Suprapubic skin (tissue), 4 donors: Measurements from ENCODE around the gene FRY. TPM values are rescaled to one million over a fixed set of nuclear protein-coding genes. Genes with fewer than 3 reads are reported as not detected.

Experiments used
- DNase-seq, 2 donors: peaks; one replicate each; pipeline ENCODE4 v3.0.0-alpha.2; 2019; ENCODE audit warnings: low spot score in 2 of 2
- H3K27ac ChIP-seq: fragments of 200-600 bp; sonication (generic); one replicate; pipeline ENCODE4 v1.5.1; 2019
- H3K27me3 ChIP-seq: fragments of 200-600 bp; sonication (generic); one replicate; pipeline ENCODE4 v1.5.1; 2019
- H3K36me3 ChIP-seq: fragments of 200-600 bp; sonication (generic); one replicate; pipeline ENCODE4 v1.5.1; 2019
- H3K4me1 ChIP-seq: fragments of 200-600 bp; sonication (generic); one replicate; pipeline ENCODE4 v1.5.1; 2019
- H3K4me3 ChIP-seq: fragments of 200-600 bp; sonication (generic); one replicate; pipeline ENCODE4 v1.5.1; 2019; ENCODE audit warnings: mild to moderate bottlenecking
- H3K9me3 ChIP-seq: fragments of 200-600 bp; sonication (generic); one replicate; pipeline ENCODE4 v1.5.1; 2019
- CTCF ChIP-seq, 2 donors: fragments of 200-600 bp in 1 of 2; fragments of 450-650 bp in 1 of 2; sonication (generic) in 1 of 2; IDR thresholded peaks; one replicate each; pipeline ENCODE4 v1.5.1; 2016 to 2019; ENCODE audit warnings: antibody characterized with exemption in 2 of 2, mild to moderate bottlenecking in 1 of 2, moderate library complexity in 1 of 2
- EP300 ChIP-seq: sonication (generic); formaldehyde crosslinking; IDR thresholded peaks from one replicate; pipeline ENCODE4 v1.6.1; 2017; ENCODE audit warnings: antibody characterized with exemption
- POLR2A ChIP-seq, 2 donors: fragments of 450-650 bp; IDR thresholded peaks; one replicate each; pipeline ENCODE4 v1.6.1; 2017; ENCODE audit warnings: antibody characterized with exemption in 2 of 2, mild to moderate bottlenecking in 2 of 2, moderate library complexity in 2 of 2
- POLR2AphosphoS5 ChIP-seq, 3 donors: sonication (generic); formaldehyde crosslinking; IDR thresholded peaks; one replicate each; pipeline ENCODE4 v1.6.1; 2017; ENCODE audit warnings: antibody characterized with exemption in 3 of 3
- WGBS: methylation state at CpG from one replicate; pipeline ENCODE4 v1.1.5; 2018; 5-methylcytosine and 5-hydroxymethylcytosine counted together
- total RNA-seq, 4 donors: library from RNA; depleted of rRNA; stranded (reverse); fragments of >200 nt; gene quantifications; one replicate each; pipeline ENCODE4 v1.1.0, GENCODE V29; 2016

The FRY gene
- total RNA-seq, 4 donors from 2014 or later: 22.5 to 39.6 (median 26.8) TPM

- Histone ChIP-seq H3K27ac (no peak overlapping the region), H3K4me1 (no peaks in the 10 kb centered on the region), H3K9me3 (no peaks in the 10 kb centered on the region), H3K36me3 (peaks cover 49% of the 10 kb centered on the region), H3K27me3 (no peaks in the 10 kb centered on the region), H3K4me3 (no peak overlapping the region)
- TF ChIP-seq EP300: no peak
- WGBS: over 99% methylated on average over 6 of the region's 6 CpGs
- no peak for DNase-seq
Observed at GRCh38 chr13:32237681-32238080, 206.1 kb downstream of the FRY start.

GRCh38 chr13:32243695-32244094 lies 212.1 kb downstream of the FRY start:
- Histone ChIP-seq H3K36me3 (peaks cover 25% of the 10 kb centered on the region), H3K27ac (no peak overlapping the region), H3K27me3 (no peaks in the 10 kb centered on the region), H3K9me3 (no peaks in the 10 kb centered on the region), H3K4me1 (no peaks in the 10 kb centered on the region), H3K4me3 (no peak overlapping the region)
- no peak for TF ChIP-seq POLR2A (IDR thresholded peaks at IDR 0.05)
- TF ChIP-seq CTCF (IDR thresholded peaks at IDR 0.05): no peak
- no peak for TF ChIP-seq POLR2AphosphoS5 (IDR thresholded peaks at IDR 0.05)
- 91% methylated on average over 5 of the region's 5 CpGs for WGBS
- no peak for DNase-seq

- Histone ChIP-seq H3K27ac (no peak overlapping the region), H3K36me3 (peaks cover 20% of the 10 kb centered on the region), H3K9me3 (no peaks in the 10 kb centered on the region), H3K4me1 (no peaks in the 10 kb centered on the region), H3K27me3 (no peaks in the 10 kb centered on the region), H3K4me3 (no peak overlapping the region)
- no peak for DNase-seq
- TF ChIP-seq EP300: no peak
- TF ChIP-seq CTCF (IDR thresholded peaks at IDR 0.05): no peak
- no peak for TF ChIP-seq POLR2A (IDR thresholded peaks at IDR 0.05)
- no peak for TF ChIP-seq POLR2AphosphoS5 (IDR thresholded peaks at IDR 0.05)
- WGBS: 75% methylated on average over 5 of the region's 5 CpGs
Observed at GRCh38 chr13:32245555-32245954, 214.0 kb downstream of the FRY start.

GRCh38 chr13:32246468-32246867 lies 214.9 kb downstream of the FRY start:
- DNase-seq: no peak
- TF ChIP-seq CTCF (IDR thresholded peaks at IDR 0.05) (peak; percentile 44 to 54), POLR2AphosphoS5 (IDR thresholded peaks at IDR 0.05) (no peak)
- no peak overlapping the region for H3K27ac ChIP-seq
- H3K4me1 ChIP-seq: no peaks in the 10 kb centered on the region
- H3K4me3 ChIP-seq: no peak overlapping the region
- WGBS: 74% methylated on average over 2 of the region's 2 CpGs
- H3K36me3 ChIP-seq: peaks cover 13% of the 10 kb centered on the region
- H3K9me3 ChIP-seq: no peaks in the 10 kb centered on the region
- no peaks in the 10 kb centered on the region for H3K27me3 ChIP-seq

GRCh38 chr13:32247887-32248286 lies 216.3 kb downstream of the FRY start:
- Histone ChIP-seq H3K9me3 (no peaks in the 10 kb centered on the region), H3K27me3 (no peaks in the 10 kb centered on the region), H3K36me3 (peaks cover 13% of the 10 kb centered on the region), H3K27ac (no peak overlapping the region), H3K4me3 (no peak overlapping the region), H3K4me1 (no peaks in the 10 kb centered on the region)
- 86% methylated on average over 1 of the region's 1 CpG for WGBS
- TF ChIP-seq CTCF (IDR thresholded peaks at IDR 0.05): no peak
- no peak for TF ChIP-seq POLR2A (IDR thresholded peaks at IDR 0.05)
- TF ChIP-seq POLR2AphosphoS5 (IDR thresholded peaks at IDR 0.05): no peak
- no peak for TF ChIP-seq EP300
- DNase-seq: no peak

- Histone ChIP-seq H3K9me3 (no peaks in the 10 kb centered on the region), H3K4me3 (no peak overlapping the region), H3K27me3 (no peaks in the 10 kb centered on the region), H3K36me3 (peaks cover 13% of the 10 kb centered on the region), H3K27ac (no peak overlapping the region), H3K4me1 (no peaks in the 10 kb centered on the region)
- 95% methylated on average over 3 of the region's 3 CpGs for whole genome bisulfite sequencing
- DNase-seq: no peak
- no peak for TF ChIP-seq EP300
- no peak for TF ChIP-seq CTCF (IDR thresholded peaks at IDR 0.05)
- no peak for TF ChIP-seq POLR2A (IDR thresholded peaks at IDR 0.05)
- no peak for TF ChIP-seq POLR2AphosphoS5 (IDR thresholded peaks at IDR 0.05)
Observed at GRCh38 chr13:32248801-32249200, 217.2 kb downstream of the FRY start.
